CD4-positive, CD25-positive, alpha-beta regulatory T cell (primary cell): ENCODE results near the gene SPRR5. TPM values are rescaled to one million over a fixed set of nuclear protein-coding genes. Genes with fewer than 3 reads are reported as not detected.

Experiments used
- ATAC-seq, 2 donors: fragments of 150-1000 bp; cut with Tn5 transposase; one replicate each; pipeline ENCODE4 v1.10.0; 2021; ENCODE audit warnings: low read depth in 2 of 2, moderate number of reproducible peaks in 2 of 2, moderate library complexity in 1 of 2
- DNase-seq, 3 donors: peaks; one replicate each; pipeline versions ENCODE4 v3.0.0 to v3.0.0-alpha.2; 2012 to 2022; ENCODE audit warnings: mixed read lengths in 1 of 3
- H3K27ac ChIP-seq: one replicate; pipeline ENCODE4 v1.7.0; 2013; ENCODE audit warnings: mild to moderate bottlenecking, low read length; ENCODE audit not compliant: insufficient read depth, poor library complexity, severe bottlenecking
- H3K27me3 ChIP-seq: one replicate; pipeline ENCODE4 v1.7.0; 2013; ENCODE audit warnings: low read length; ENCODE audit not compliant: control insufficient read depth, insufficient read depth
- H3K36me3 ChIP-seq: one replicate; pipeline ENCODE4 v1.7.0; 2013; ENCODE audit warnings: mild to moderate bottlenecking, low read length, moderate library complexity; ENCODE audit not compliant: control insufficient read depth, insufficient read depth
- H3K4me1 ChIP-seq: 2 replicates; pipeline ENCODE4 v1.7.0; 2013; ENCODE audit warnings: mild to moderate bottlenecking, low read length; ENCODE audit not compliant: insufficient read depth, control insufficient read depth, poor library complexity, severe bottlenecking
- H3K4me3 ChIP-seq: one replicate; pipeline ENCODE4 v1.7.0; 2013; ENCODE audit warnings: low read depth, mild to moderate bottlenecking, low read length, moderate library complexity
- H3K9me3 ChIP-seq, 2 experiments: 1 replicate in 1 of 2; 2 replicates in 1 of 2; pipeline ENCODE4 v1.7.0; 2013; ENCODE audit warnings: low read length in 2 of 2, mild to moderate bottlenecking in 1 of 2, moderate library complexity in 1 of 2; ENCODE audit not compliant: control insufficient read depth in 2 of 2
- H3K27ac Mint-ChIP-seq, 3 donors: one replicate each; pipeline ENCODE4 v1.8.0; 2020 to 2022; ENCODE audit warnings: mild to moderate bottlenecking in 3 of 3, mixed read lengths in 3 of 3, moderate library complexity in 2 of 3
- H3K27me3 Mint-ChIP-seq: one replicate; pipeline ENCODE4 v1.8.0; 2022; ENCODE audit warnings: mild to moderate bottlenecking, mixed read lengths
- H3K36me3 Mint-ChIP-seq: one replicate; pipeline ENCODE4 v1.8.0; 2020; ENCODE audit warnings: mixed read lengths
- H3K4me1 Mint-ChIP-seq, 4 donors: one replicate each; pipeline ENCODE4 v1.8.0; 2020 to 2022; ENCODE audit warnings: mixed read lengths in 4 of 4, mild to moderate bottlenecking in 1 of 4
- H3K4me3 Mint-ChIP-seq, 4 donors: one replicate each; pipeline ENCODE4 v1.8.0; 2020 to 2022; ENCODE audit warnings: mild to moderate bottlenecking in 4 of 4, mixed read lengths in 4 of 4, moderate library complexity in 3 of 4
- H3K9me3 Mint-ChIP-seq, 7 donors: one replicate each; pipeline ENCODE4 v1.8.0; 2020 to 2022; ENCODE audit warnings: mixed read lengths in 7 of 7, mild to moderate bottlenecking in 3 of 7, moderate library complexity in 2 of 7
- polyA plus RNA-seq, 4 donors: library from polyadenylated mRNA; unstranded; fragments of 300-500 nt; fragmentation: Illumina TruSeq; gene quantifications; one replicate each; pipeline ENCODE4 v1.2.3, GENCODE V29; 2021
- total RNA-seq: library from RNA; stranded (reverse); gene quantifications from one replicate; pipeline ENCODE4 v1.2.3, GENCODE V29; 2022

Gene SPRR5
- total and polyA plus RNA-seq, 5 donors from 2014 or later, result not detected

- Mint-ChIP-seq H3K27ac (no peak overlapping the region), H3K4me1 (no peaks in the 10 kb centered on the region), H3K27me3 (peaks cover 11% of the 10 kb centered on the region), H3K4me3 (no peak overlapping the region), H3K9me3 (peaks cover 0 to 3% (median 0%) of the 10 kb centered on the region in 7 donors), H3K36me3 (no peaks in the 10 kb centered on the region)
- Histone ChIP-seq H3K4me1 (no peaks in the 10 kb centered on the region), H3K27me3 (no peaks in the 10 kb centered on the region), H3K27ac (no peak overlapping the region), H3K9me3 (no peaks in the 10 kb centered on the region), H3K4me3 (no peak overlapping the region), H3K36me3 (no peaks in the 10 kb centered on the region)
- no peak for ATAC-seq
- DNase-seq, result no peak
These were observed 25.3 kb downstream of the SPRR5 start for GRCh38 chr1:152972196-152972886.

GRCh38 chr1:152976688-152977087, 29.7 kb downstream of the SPRR5 start:
- no peak overlapping the region for H3K4me3 ChIP-seq
- no peak overlapping the region for H3K27ac ChIP-seq
- H3K27me3 ChIP-seq, result peaks cover 3% of the 10 kb centered on the region
- H3K27me3 Mint-ChIP-seq, result peaks cover 28% of the 10 kb centered on the region
- H3K36me3 Mint-ChIP-seq, result no peaks in the 10 kb centered on the region
- no peaks in the 10 kb centered on the region for H3K4me1 Mint-ChIP-seq
- H3K27ac Mint-ChIP-seq, result no peak overlapping the region
- DNase-seq (no peak), ATAC-seq (no peak)
- H3K9me3 ChIP-seq, result no peaks in the 10 kb centered on the region
- no peak overlapping the region for H3K4me3 Mint-ChIP-seq
- peaks cover 0 to 3% (median 0%) of the 10 kb centered on the region in 7 donors for H3K9me3 Mint-ChIP-seq
- H3K36me3 ChIP-seq, result no peaks in the 10 kb centered on the region
- no peaks in the 10 kb centered on the region for H3K4me1 ChIP-seq

- H3K27ac Mint-ChIP-seq, result no peak overlapping the region
- H3K27me3 Mint-ChIP-seq, result peaks cover 28% of the 10 kb centered on the region
- no peaks in the 10 kb centered on the region for H3K36me3 Mint-ChIP-seq
- peaks cover 0 to 3% (median 0%) of the 10 kb centered on the region in 7 donors for H3K9me3 Mint-ChIP-seq
- Histone ChIP-seq H3K27ac (no peak overlapping the region), H3K36me3 (no peaks in the 10 kb centered on the region), H3K9me3 (no peaks in the 10 kb centered on the region), H3K4me1 (no peaks in the 10 kb centered on the region), H3K4me3 (no peak overlapping the region), H3K27me3 (peaks cover 3% of the 10 kb centered on the region)
- DNase-seq, result no peak
- no peak overlapping the region for H3K4me3 Mint-ChIP-seq
- no peak for ATAC-seq
- H3K4me1 Mint-ChIP-seq, result no peaks in the 10 kb centered on the region
These were observed 30.6 kb downstream of the SPRR5 start for GRCh38 chr1:152977614-152978013.

- no peaks in the 10 kb centered on the region for H3K9me3 ChIP-seq
- H3K4me1 ChIP-seq, result no peaks in the 10 kb centered on the region
- ATAC-seq (no peak), DNase-seq (no peak)
- no peaks in the 10 kb centered on the region for H3K36me3 ChIP-seq
- Mint-ChIP-seq H3K27ac (no peak overlapping the region), H3K4me3 (no peak overlapping the region), H3K36me3 (no peaks in the 10 kb centered on the region), H3K27me3 (peaks cover 32% of the 10 kb centered on the region), H3K4me1 (no peaks in the 10 kb centered on the region), H3K9me3 (peaks cover 0 to 3% (median 0%) of the 10 kb centered on the region in 7 donors)
- H3K27ac ChIP-seq, result no peak overlapping the region
- H3K27me3 ChIP-seq, result peaks cover 3% of the 10 kb centered on the region
- no peak overlapping the region for H3K4me3 ChIP-seq
These were observed 33.7 kb downstream of the SPRR5 start for GRCh38 chr1:152980676-152981075.

GRCh38 chr1:152981146-152981871, 34.3 kb downstream of the SPRR5 start:
- Histone ChIP-seq H3K9me3 (no peaks in the 10 kb centered on the region), H3K27ac (no peak overlapping the region), H3K4me1 (no peaks in the 10 kb centered on the region), H3K4me3 (no peak overlapping the region), H3K36me3 (no peaks in the 10 kb centered on the region), H3K27me3 (peaks cover 3% of the 10 kb centered on the region)
- ATAC-seq, result no peak
- Mint-ChIP-seq H3K9me3 (peaks cover 0 to 3% (median 0%) of the 10 kb centered on the region in 7 donors), H3K4me1 (no peaks in the 10 kb centered on the region), H3K4me3 (no peak overlapping the region), H3K36me3 (peaks cover 3% of the 10 kb centered on the region), H3K27me3 (peaks cover 32% of the 10 kb centered on the region), H3K27ac (no peak overlapping the region)
- no peak for DNase-seq

- Histone ChIP-seq H3K9me3 (no peaks in the 10 kb centered on the region), H3K4me3 (no peak overlapping the region), H3K4me1 (no peaks in the 10 kb centered on the region), H3K27ac (no peak overlapping the region), H3K36me3 (no peaks in the 10 kb centered on the region), H3K27me3 (peaks cover 3% of the 10 kb centered on the region)
- H3K27me3 Mint-ChIP-seq, result peaks cover 29% of the 10 kb centered on the region
- DNase-seq (no peak), ATAC-seq (no peak)
- peaks cover 0 to 4% (median 0%) of the 10 kb centered on the region in 7 donors for H3K9me3 Mint-ChIP-seq
- H3K36me3 Mint-ChIP-seq, result peaks cover 3% of the 10 kb centered on the region
- H3K4me3 Mint-ChIP-seq, result no peak overlapping the region
- H3K27ac Mint-ChIP-seq, result no peak overlapping the region
- H3K4me1 Mint-ChIP-seq, result no peaks in the 10 kb centered on the region
These were observed 35.1 kb downstream of the SPRR5 start for GRCh38 chr1:152982076-152982475.

GRCh38 chr1:152983234-152983633, 36.2 kb downstream of the SPRR5 start:
- no peaks in the 10 kb centered on the region for H3K4me1 ChIP-seq
- H3K27ac ChIP-seq, result no peak overlapping the region
- no peaks in the 10 kb centered on the region for H3K36me3 ChIP-seq
- ATAC-seq (no peak), DNase-seq (no peak)
- H3K9me3 Mint-ChIP-seq, result peaks cover 0 to 6% (median 2%) of the 10 kb centered on the region in 7 donors
- H3K4me1 Mint-ChIP-seq, result no peaks in the 10 kb centered on the region
- no peak overlapping the region for H3K4me3 ChIP-seq
- H3K36me3 Mint-ChIP-seq, result peaks cover 3% of the 10 kb centered on the region
- no peak overlapping the region for H3K27ac Mint-ChIP-seq
- peaks cover 33% of the 10 kb centered on the region for H3K27me3 Mint-ChIP-seq
- H3K9me3 ChIP-seq, result no peaks in the 10 kb centered on the region
- H3K27me3 ChIP-seq, result no peaks in the 10 kb centered on the region
- H3K4me3 Mint-ChIP-seq, result no peak overlapping the region
